Effector CD4-positive, alpha-beta T cell (primary cell): Measurements from ENCODE around the gene DVL3.
"Not testable (repeated sequence)": the region's sequence is repeated elsewhere in the genome, so short reads cannot be mapped to it uniquely, and the experiment has no call there.

Experiments
- DNase-seq: peaks from one replicate; pipeline ENCODE4 v3.0.0-alpha.2; 2020
- total RNA-seq: gene quantifications from one replicate; lab custom pipeline; 2026; lab: John Stamatoyannopoulos, UW

Gene DVL3
- total RNA-seq, result 34.5 reads per million, percentile 59 among the genes with 10 or more reads in this experiment

GRCh38 chr3:184154885-184155643 lies at the start of gene DVL3:
DVL3 (plus strand) TSS chr3:184155377; CDS start chr3:184155636, 259 bp downstream.
- no peak for DNase-seq

- DNase-seq, result no peak
Measured at GRCh38 chr3:184110316-184110725, 44.9 kb upstream of the DVL3 start.

- DNase-seq, result no peak
Measured at GRCh38 chr3:184116017-184116416, 39.2 kb upstream of the DVL3 start.

- DNase-seq, result no peak
Measured at GRCh38 chr3:184117636-184118035, 37.5 kb upstream of the DVL3 start.

- not testable (repeated sequence) for DNase-seq
Measured at GRCh38 chr3:184121031-184121430, 34.1 kb upstream of the DVL3 start.

GRCh38 chr3:184126006-184126405 lies 29.2 kb upstream of the DVL3 start:
- DNase-seq, result no peak

- no peak for DNase-seq
Measured at GRCh38 chr3:184129012-184129411, 26.2 kb upstream of the DVL3 start.

GRCh38 chr3:184132945-184133344 lies 22.2 kb upstream of the DVL3 start:
- no peak for DNase-seq

- peak; percentile 10 for DNase-seq
Measured at GRCh38 chr3:184133840-184134745, 21.1 kb upstream of the DVL3 start.

- no peak for DNase-seq
Measured at GRCh38 chr3:184134746-184135148, 20.4 kb upstream of the DVL3 start.

GRCh38 chr3:184135149-184135910 lies 19.8 kb upstream of the DVL3 start, which contains the start of gene EIF2B5:
EIF2B5 (plus strand) TSS chr3:184135358; CDS start chr3:184135386, 28 bp downstream.
- DNase-seq, result peak; percentile 84

- no peak for DNase-seq
Measured at GRCh38 chr3:184135911-184136260, 19.3 kb upstream of the DVL3 start.

- no peak for DNase-seq
Measured at GRCh38 chr3:184140436-184140835, 14.7 kb upstream of the DVL3 start.

GRCh38 chr3:184142199-184142598 lies 13.0 kb upstream of the DVL3 start:
- no peak for DNase-seq

- DNase-seq, result no peak
Measured at GRCh38 chr3:184143327-184143726, 11.8 kb upstream of the DVL3 start.

- DNase-seq, result no peak
Measured at GRCh38 chr3:184144505-184144904, 10.7 kb upstream of the DVL3 start.

GRCh38 chr3:184145111-184145524 lies 10.1 kb upstream of the DVL3 start:
- DNase-seq, result no peak

- DNase-seq, result no peak
Measured at GRCh38 chr3:184145751-184146270, 9.4 kb upstream of the DVL3 start.

- DNase-seq, result no peak
Measured at GRCh38 chr3:184148076-184148475, 7.1 kb upstream of the DVL3 start.

GRCh38 chr3:184149123-184149522 lies 6.1 kb upstream of the DVL3 start:
- no peak for DNase-seq

- not testable (repeated sequence) for DNase-seq
Measured at GRCh38 chr3:184149770-184150169, 5.4 kb upstream of the DVL3 start.
